Calu3 (cell line): ENCODE results near the gene IKBKE. TPM values are rescaled to one million over a fixed set of nuclear protein-coding genes. Genes with fewer than 3 reads are reported as not detected.

Experiments used
- BruUV-seq: library from RNA; stranded (reverse); fragments of 400-500 nt; replicated peaks from 2 replicates; lab custom pipeline; 2021; lab: Mats Ljungman, UMichigan
- CTCF ChIA-PET: fragments of 300-600 bp; sonication (Branson Sonifier 250); formaldehyde crosslinking; loops from one replicate; lab custom pipeline; 2022; ENCODE audit warnings: antibody characterized with exemption; lab: Charles Lee
- DNase-seq: peaks from one replicate; pipeline ENCODE4 v3.0.0; 2022
- H3K27ac Mint-ChIP-seq: one replicate; pipeline ENCODE4 v1.8.0; 2022; ENCODE audit warnings: mixed read lengths; ENCODE audit not compliant: unreplicated experiment
- H3K27me3 Mint-ChIP-seq: one replicate; pipeline ENCODE4 v1.8.0; 2022; ENCODE audit warnings: mixed read lengths; ENCODE audit not compliant: unreplicated experiment
- H3K36me3 Mint-ChIP-seq: one replicate; pipeline ENCODE4 v1.8.0; 2022; ENCODE audit warnings: mild to moderate bottlenecking, moderate library complexity, mixed read lengths; ENCODE audit not compliant: insufficient read depth, unreplicated experiment
- H3K4me1 Mint-ChIP-seq: one replicate; pipeline ENCODE4 v1.8.0; 2022; ENCODE audit warnings: mild to moderate bottlenecking, low read depth, mixed read lengths; ENCODE audit not compliant: unreplicated experiment
- H3K4me3 Mint-ChIP-seq: one replicate; pipeline ENCODE4 v1.8.0; 2022; ENCODE audit warnings: mild to moderate bottlenecking, low read depth, moderate library complexity, mixed read lengths; ENCODE audit not compliant: unreplicated experiment
- H3K9me3 Mint-ChIP-seq: one replicate; pipeline ENCODE4 v1.8.0; 2022; ENCODE audit warnings: low read depth, mixed read lengths; ENCODE audit not compliant: unreplicated experiment
- intact Hi-C: fragments of 100-400 bp; cut with micrococcal nuclease; formaldehyde crosslinking; loops from one replicate; pipeline ENCODE4 v1.10.0; 2022; ENCODE audit not compliant: unreplicated experiment
- total RNA-seq: library from RNA; stranded (reverse); gene quantifications from 2 replicates; pipeline ENCODE4 v1.2.3, GENCODE V29; 2022
- TF ChIP-seq, protein P1 (sequence below): fragments of 200-600 bp; IDR thresholded peaks from one replicate; pipeline ENCODE4 v1.8.0; 2022; ENCODE audit warnings: antibody characterized with exemption; ENCODE audit not compliant: unreplicated experiment

IKBKE gene
- total RNA-seq, 1 experiment from 2014 or later, result 47.5 TPM

- intact Hi-C loops, result no loop called here
- no peaks in the 10 kb centered on the region for H3K36me3 Mint-ChIP-seq
These were observed 31.1 kb upstream of the IKBKE start for GRCh38 chr1:206439205-206439604.

DNA sequence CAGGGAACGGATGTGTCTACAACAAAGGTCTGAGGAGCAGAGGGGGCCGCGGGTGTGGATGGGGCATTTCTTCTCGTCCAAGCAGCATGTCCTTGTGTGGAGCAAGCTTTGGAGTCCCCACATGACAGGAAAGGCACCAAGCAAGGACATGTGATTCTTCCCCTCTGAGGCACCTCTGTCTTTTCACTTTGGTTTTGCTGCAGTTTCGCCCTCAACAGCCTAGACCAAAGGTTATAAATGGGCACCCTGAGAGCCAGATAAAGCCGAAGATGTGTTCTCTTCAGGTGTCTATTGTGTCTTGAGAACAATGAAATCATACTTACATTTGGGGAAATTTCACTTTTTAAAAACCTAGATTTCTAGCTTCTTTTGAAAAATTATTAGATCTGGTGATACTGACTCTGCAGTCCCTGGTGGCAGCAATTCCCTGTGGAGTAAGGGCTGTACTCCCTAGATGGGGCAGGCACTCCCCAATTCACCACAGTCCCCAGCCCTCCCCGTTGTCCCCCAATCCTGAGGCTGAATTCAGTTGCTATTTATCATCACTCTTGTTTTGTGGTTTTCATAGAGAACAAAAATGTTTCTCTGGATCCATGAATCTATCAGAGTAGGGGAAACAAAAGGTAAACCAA lies 28.8 kb upstream of the IKBKE start:
- intact Hi-C loops, result no loop called here
- H3K27me3 Mint-ChIP-seq, result no peaks in the 10 kb centered on the region
- CTCF ChIA-PET, result no interaction called here
- H3K27ac Mint-ChIP-seq, result no peak overlapping the region
- no peak for DNase-seq
- no peaks in the 10 kb centered on the region for H3K4me1 Mint-ChIP-seq
- H3K36me3 Mint-ChIP-seq, result peaks cover 5% of the 10 kb centered on the region
- H3K9me3 Mint-ChIP-seq, result no peaks in the 10 kb centered on the region
- BruUV-seq, result no TSS peak
- no peak overlapping the region for H3K4me3 Mint-ChIP-seq
- TF ChIP-seq, protein P1, sequence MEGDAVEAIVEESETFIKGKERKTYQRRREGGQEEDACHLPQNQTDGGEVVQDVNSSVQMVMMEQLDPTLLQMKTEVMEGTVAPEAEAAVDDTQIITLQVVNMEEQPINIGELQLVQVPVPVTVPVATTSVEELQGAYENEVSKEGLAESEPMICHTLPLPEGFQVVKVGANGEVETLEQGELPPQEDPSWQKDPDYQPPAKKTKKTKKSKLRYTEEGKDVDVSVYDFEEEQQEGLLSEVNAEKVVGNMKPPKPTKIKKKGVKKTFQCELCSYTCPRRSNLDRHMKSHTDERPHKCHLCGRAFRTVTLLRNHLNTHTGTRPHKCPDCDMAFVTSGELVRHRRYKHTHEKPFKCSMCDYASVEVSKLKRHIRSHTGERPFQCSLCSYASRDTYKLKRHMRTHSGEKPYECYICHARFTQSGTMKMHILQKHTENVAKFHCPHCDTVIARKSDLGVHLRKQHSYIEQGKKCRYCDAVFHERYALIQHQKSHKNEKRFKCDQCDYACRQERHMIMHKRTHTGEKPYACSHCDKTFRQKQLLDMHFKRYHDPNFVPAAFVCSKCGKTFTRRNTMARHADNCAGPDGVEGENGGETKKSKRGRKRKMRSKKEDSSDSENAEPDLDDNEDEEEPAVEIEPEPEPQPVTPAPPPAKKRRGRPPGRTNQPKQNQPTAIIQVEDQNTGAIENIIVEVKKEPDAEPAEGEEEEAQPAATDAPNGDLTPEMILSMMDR, result no peak

More at GRCh38 chr1:206439205-206439604, 31.1 kb upstream of the IKBKE start:
- Mint-ChIP-seq H3K27me3 (no peaks in the 10 kb centered on the region), H3K27ac (no peak overlapping the region), H3K9me3 (no peaks in the 10 kb centered on the region), H3K4me3 (no peak overlapping the region), H3K4me1 (no peaks in the 10 kb centered on the region)
- no peak for DNase-seq
- BruUV-seq, result no TSS peak
- TF ChIP-seq, protein P1, result no peak
- CTCF ChIA-PET, result no interaction called here

- no peak overlapping the region for H3K27ac Mint-ChIP-seq
- no peak overlapping the region for H3K4me3 Mint-ChIP-seq
- no peaks in the 10 kb centered on the region for H3K9me3 Mint-ChIP-seq
- H3K36me3 Mint-ChIP-seq, result peaks cover 5% of the 10 kb centered on the region
- CTCF ChIA-PET, result no interaction called here
- no peak for DNase-seq
- TF ChIP-seq, protein P1, result no peak
- intact Hi-C loops, result no loop called here
- H3K4me1 Mint-ChIP-seq, result no peaks in the 10 kb centered on the region
- BruUV-seq, result no TSS peak
- H3K27me3 Mint-ChIP-seq, result no peaks in the 10 kb centered on the region
These were observed 28.2 kb upstream of the IKBKE start for GRCh38 chr1:206442101-206442500.

GRCh38 chr1:206445116-206445515 lies 25.2 kb upstream of the IKBKE start:
- intact Hi-C loops, result no loop called here
- Mint-ChIP-seq H3K27ac (no peak overlapping the region), H3K4me1 (no peaks in the 10 kb centered on the region), H3K36me3 (peaks cover 5% of the 10 kb centered on the region), H3K9me3 (no peaks in the 10 kb centered on the region), H3K4me3 (no peak overlapping the region), H3K27me3 (no peaks in the 10 kb centered on the region)
- CTCF ChIA-PET, result no interaction called here
- DNase-seq, result no peak
- BruUV-seq, result no TSS peak
- TF ChIP-seq, protein P1, result no peak
